ENCODE data around the gene SYT1. TPM values are rescaled to one million over a fixed set of nuclear protein-coding genes. Genes with fewer than 3 reads are reported as not detected.
"Not testable (repeated sequence)": the region's sequence is repeated elsewhere in the genome, so short reads cannot be mapped to it uniquely, and the experiment has no call there.

SYT1 gene
- total RNA-seq (ENCODE audit: low replicate concordance): 6.0 and 35.5 TPM in 2 replicates
- long read RNA-seq, full-length matches to known transcripts: 5 of 23 reads
- long read RNA-seq, partial matches to known transcripts: 3 of 23 reads
- long read RNA-seq, other reads (novel, unspliced or antisense): 15 of 23 reads

GRCh38 chr12:78864403-78864869, at the start of gene SYT1:
TSS of gene SYT1 (plus strand) at chr12:78864774.
- Mint-ChIP-seq H3K36me3 (no peaks in the 10 kb centered on the region), H3K4me3 (peak within 1 kb of the TSS; percentile 94), H3K9me3 (no peaks in the 10 kb centered on the region), H3K27ac (peak within 1 kb of the TSS; percentile 87), H3K4me1 (ENCODE audit: unreplicated experiment) (peaks cover 4% of the 10 kb centered on the region), H3K27me3 (peaks cover 57% of the 10 kb centered on the region)
- DNase-seq (ENCODE audit: extremely low spot score, unreplicated experiment): peak; percentile 85
- TF ChIP-seq CTCF (conservative IDR thresholded peaks at IDR 0.05): no peak

- no peak for TF ChIP-seq CTCF (conservative IDR thresholded peaks at IDR 0.05)
- no peaks in the 10 kb centered on the region for H3K9me3 Mint-ChIP-seq
- H3K4me1 Mint-ChIP-seq (ENCODE audit: unreplicated experiment): no peaks in the 10 kb centered on the region
- H3K36me3 Mint-ChIP-seq: no peaks in the 10 kb centered on the region
- no peak overlapping the region for H3K4me3 Mint-ChIP-seq
- H3K27ac Mint-ChIP-seq: no peak overlapping the region
- DNase-seq (ENCODE audit: extremely low spot score, unreplicated experiment): no peak
- H3K27me3 Mint-ChIP-seq: no peaks in the 10 kb centered on the region
These were observed 46.1 kb upstream of the SYT1 start for GRCh38 chr12:78818487-78818886.

DNA sequence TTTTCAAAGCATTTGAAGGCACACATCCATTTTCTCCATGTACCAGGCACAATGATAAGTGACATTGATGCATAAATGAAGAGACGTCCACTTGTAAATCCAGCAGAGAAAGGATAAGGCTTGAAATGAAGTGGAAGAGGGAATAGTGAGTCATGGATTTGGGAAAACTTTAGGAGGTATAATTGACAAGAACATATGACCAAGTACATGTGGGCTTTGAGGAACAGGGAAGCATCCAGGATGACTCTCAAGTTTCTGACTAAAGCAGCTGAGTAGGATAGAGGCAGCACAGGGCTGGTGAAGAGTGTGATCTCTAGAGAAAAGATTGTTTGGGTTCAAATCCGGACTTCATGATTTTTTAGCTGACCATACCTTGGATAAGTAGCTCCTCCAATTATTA, 43.6 kb upstream of the SYT1 start:
- Mint-ChIP-seq H3K9me3 (no peaks in the 10 kb centered on the region), H3K4me1 (ENCODE audit: unreplicated experiment) (no peaks in the 10 kb centered on the region), H3K36me3 (no peaks in the 10 kb centered on the region), H3K27ac (no peak overlapping the region), H3K4me3 (no peak overlapping the region), H3K27me3 (no peaks in the 10 kb centered on the region)
- no peak for DNase-seq (ENCODE audit: extremely low spot score, unreplicated experiment)
- no peak for TF ChIP-seq CTCF (conservative IDR thresholded peaks at IDR 0.05)

- Mint-ChIP-seq H3K4me3 (no peak overlapping the region), H3K4me1 (ENCODE audit: unreplicated experiment) (no peaks in the 10 kb centered on the region), H3K9me3 (no peaks in the 10 kb centered on the region), H3K36me3 (no peaks in the 10 kb centered on the region), H3K27me3 (no peaks in the 10 kb centered on the region), H3K27ac (no peak overlapping the region)
- no peak for DNase-seq (ENCODE audit: extremely low spot score, unreplicated experiment)
- no peak for TF ChIP-seq CTCF (conservative IDR thresholded peaks at IDR 0.05)
These were observed 39.7 kb upstream of the SYT1 start for GRCh38 chr12:78824918-78825317.

GRCh38 chr12:78829690-78830089, 34.9 kb upstream of the SYT1 start:
- Mint-ChIP-seq H3K9me3 (no peaks in the 10 kb centered on the region), H3K4me3 (no peak overlapping the region), H3K36me3 (no peaks in the 10 kb centered on the region), H3K27ac (no peak overlapping the region), H3K27me3 (no peaks in the 10 kb centered on the region), H3K4me1 (ENCODE audit: unreplicated experiment) (no peaks in the 10 kb centered on the region)
- DNase-seq (ENCODE audit: extremely low spot score, unreplicated experiment): no peak
- TF ChIP-seq CTCF (conservative IDR thresholded peaks at IDR 0.05): no peak

DNA sequence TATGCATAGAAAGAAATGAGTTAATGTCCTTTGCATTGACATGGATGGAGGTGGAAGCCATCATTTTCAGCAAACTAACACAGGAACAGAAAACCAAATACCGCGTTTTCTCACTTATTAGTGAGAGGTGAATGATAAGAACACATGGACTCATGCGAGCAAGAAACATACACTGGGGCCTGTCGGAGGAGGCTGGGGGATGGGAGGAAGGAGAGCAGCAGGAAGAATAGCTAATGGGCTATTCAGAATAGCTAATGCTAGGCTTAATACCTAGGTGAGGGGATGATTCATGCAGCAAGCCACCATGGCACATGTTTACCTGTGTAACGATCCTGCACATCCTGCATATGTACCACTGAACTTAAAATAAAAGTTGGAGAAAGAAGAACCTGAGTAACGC, 29.1 kb upstream of the SYT1 start:
- TF ChIP-seq CTCF (conservative IDR thresholded peaks at IDR 0.05): no peak
- H3K4me3 Mint-ChIP-seq: no peak overlapping the region
- no peak for DNase-seq (ENCODE audit: extremely low spot score, unreplicated experiment)
- H3K4me1 Mint-ChIP-seq (ENCODE audit: unreplicated experiment): no peaks in the 10 kb centered on the region
- H3K27ac Mint-ChIP-seq: no peak overlapping the region
- H3K9me3 Mint-ChIP-seq: no peaks in the 10 kb centered on the region
- H3K36me3 Mint-ChIP-seq: no peaks in the 10 kb centered on the region
- H3K27me3 Mint-ChIP-seq: no peaks in the 10 kb centered on the region

DNA sequence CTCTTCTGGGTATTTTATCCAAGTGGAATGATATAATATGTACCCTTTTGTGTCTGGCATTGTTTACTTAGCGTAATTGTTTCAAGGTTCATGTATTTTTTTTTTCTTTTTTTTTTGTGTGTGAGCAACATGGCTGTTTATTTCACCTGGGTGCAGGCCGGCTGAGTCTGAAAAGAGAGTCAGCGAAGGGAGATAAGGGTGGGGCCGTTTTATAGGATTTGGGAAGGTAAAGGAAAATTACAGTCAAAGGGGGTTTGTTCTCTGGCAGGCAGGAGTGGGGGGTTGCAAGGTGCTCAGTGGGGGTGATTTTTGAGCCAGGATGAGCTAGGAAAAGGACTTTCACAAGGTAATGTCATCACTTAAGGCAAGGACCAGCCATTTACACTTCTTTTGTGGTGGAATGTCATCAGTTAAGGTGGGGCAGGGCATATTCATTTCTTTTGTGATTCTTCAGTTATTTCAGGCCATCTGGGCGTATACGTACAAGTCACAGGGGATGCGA, 24.0 kb upstream of the SYT1 start:
- DNase-seq (ENCODE audit: extremely low spot score, unreplicated experiment); H3K27me3 Mint-ChIP-seq; H3K9me3 Mint-ChIP-seq; H3K4me1 Mint-ChIP-seq (ENCODE audit: unreplicated experiment); H3K27ac Mint-ChIP-seq; H3K36me3 Mint-ChIP-seq; H3K4me3 Mint-ChIP-seq: not testable (repeated sequence)

Measured in type B pancreatic cell (in vitro differentiated cells).